Activated CD4-positive, alpha-beta T cell treated with anti-CD3 and anti-CD28 coated beads for 36 hours (primary cell): ENCODE data around the gene SRSF2. TPM values are rescaled to one million over a fixed set of nuclear protein-coding genes. Genes with fewer than 3 reads are reported as not detected.
"Not testable (repeated sequence)": the region's sequence is repeated elsewhere in the genome, so short reads cannot be mapped to it uniquely, and the experiment has no call there.

Source experiments
- ATAC-seq: fragments of 200-7000 bp; cut with Tn5 transposase; one replicate; pipeline ENCODE4 v1.10.0; 2021; ENCODE audit warnings: mild to moderate bottlenecking, moderate library complexity
- CTCF ChIA-PET: fragments of 350-600 bp; sonication (Branson Sonifier 250); formaldehyde crosslinking; loops from one replicate; lab custom pipeline; 2021; ENCODE audit warnings: antibody characterized with exemption; lab: Charles Lee
- POLR2A ChIA-PET: fragments of 350-600 bp; sonication (Branson Sonifier 250); formaldehyde crosslinking; loops from one replicate; lab custom pipeline; 2021; ENCODE audit warnings: antibody characterized with exemption, inconsistent platforms; lab: Charles Lee
- DNase-seq: peaks from one replicate; pipeline ENCODE4 v3.0.0-alpha.2; 2020
- H3K27ac Mint-ChIP-seq: one replicate; pipeline ENCODE4 v1.8.0; 2021; ENCODE audit warnings: mixed read lengths
- H3K27me3 Mint-ChIP-seq: one replicate; pipeline ENCODE4 v1.8.0; 2021; ENCODE audit warnings: mixed read lengths
- H3K36me3 Mint-ChIP-seq: one replicate; pipeline ENCODE4 v1.8.0; 2021; ENCODE audit warnings: low read depth, mixed read lengths
- H3K4me1 Mint-ChIP-seq: one replicate; pipeline ENCODE4 v1.8.0; 2021; ENCODE audit warnings: mixed read lengths
- H3K4me3 Mint-ChIP-seq: one replicate; pipeline ENCODE4 v1.8.0; 2021; ENCODE audit warnings: mild to moderate bottlenecking, moderate library complexity, mixed read lengths
- H3K9me3 Mint-ChIP-seq: one replicate; pipeline ENCODE4 v1.8.0; 2021; ENCODE audit warnings: low read depth, mixed read lengths
- intact Hi-C, 2 experiments: fragments of 100-400 bp; cut with DNase I in 1 of 2; cut with micrococcal nuclease in 1 of 2; formaldehyde crosslinking; loops; one replicate each; pipeline versions ENCODE4 v1.14.2 to v1.15.1; 2022 to 2024; cut with DNase I, micrococcal nuclease
- total RNA-seq, 2 experiments: library from RNA; stranded (reverse); gene quantifications; one replicate each; pipeline ENCODE4 v1.2.3, GENCODE V29; 2021

Gene SRSF2
- total RNA-seq, 2 experiments from 2014 or later, result 335 to 340 TPM

DNA sequence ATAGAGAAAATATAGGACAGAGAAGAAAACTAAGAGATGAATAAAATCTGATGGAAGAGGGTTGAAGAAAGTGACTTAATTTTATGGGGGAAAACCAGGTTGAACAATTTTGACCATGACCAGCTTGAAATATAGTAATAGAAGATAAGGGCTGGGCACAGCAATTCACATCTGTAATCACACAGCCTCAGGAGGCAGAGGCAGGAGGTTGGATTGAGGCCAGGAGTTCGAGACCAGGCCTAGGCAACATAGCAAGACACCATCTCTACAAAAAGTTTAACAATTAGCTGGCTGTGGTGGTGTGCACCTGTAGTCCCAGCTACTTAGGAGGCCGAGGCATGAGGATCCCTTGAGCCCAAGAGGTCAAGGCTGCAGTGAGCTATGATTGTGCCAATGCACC, 35.1 kb downstream of the SRSF2 start:
- no peak overlapping the region for H3K27ac Mint-ChIP-seq
- DNase-seq, result no peak
- intact Hi-C loops, result no loop called here
- POLR2A ChIA-PET, result no interaction called here
- no peaks in the 10 kb centered on the region for H3K9me3 Mint-ChIP-seq
- no peak overlapping the region for H3K4me3 Mint-ChIP-seq
- H3K27me3 Mint-ChIP-seq, result no peaks in the 10 kb centered on the region
- peaks cover 3% of the 10 kb centered on the region for H3K4me1 Mint-ChIP-seq
- H3K36me3 Mint-ChIP-seq, result no peaks in the 10 kb centered on the region
- ATAC-seq, result no peak
- CTCF ChIA-PET, result interaction anchor here (0.6 to 1.8 kb wide), 2 partner anchors 21 to 283 kb away, joined by 3 to 8 read pairs; no protein-coding TSS in a partner anchor

DNA sequence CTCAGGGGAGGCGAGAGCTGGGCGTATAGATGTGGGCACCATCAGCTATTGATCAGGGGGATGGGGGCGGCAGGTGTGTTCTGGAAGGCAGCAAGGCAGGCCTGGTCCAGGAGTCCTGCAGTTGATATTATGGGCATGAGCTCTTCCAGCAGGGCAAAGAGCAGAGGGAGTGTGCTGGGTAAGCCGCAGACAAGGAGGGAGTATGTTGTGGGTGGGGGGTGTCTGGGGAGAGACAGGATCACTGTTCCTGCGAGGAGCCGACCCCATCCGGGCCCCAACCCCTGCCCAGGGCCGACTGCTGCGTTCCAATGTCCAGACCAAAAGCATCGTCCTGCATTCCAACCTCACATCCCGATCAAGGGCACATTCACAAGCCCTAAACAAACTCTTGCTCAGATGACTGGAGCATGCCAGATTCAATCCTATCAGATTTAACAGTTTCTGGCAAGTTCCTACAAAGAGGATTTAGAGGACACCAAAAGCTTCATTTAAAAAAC, 35.6 kb downstream of the SRSF2 start:
- Mint-ChIP-seq H3K27me3 (no peaks in the 10 kb centered on the region), H3K27ac (no peak overlapping the region), H3K9me3 (no peaks in the 10 kb centered on the region), H3K4me1 (peaks cover 5% of the 10 kb centered on the region), H3K4me3 (no peak overlapping the region), H3K36me3 (no peaks in the 10 kb centered on the region)
- no peak for DNase-seq
- ATAC-seq, result no peak
- ChIA-PET POLR2A (no interaction called here), CTCF (no interaction called here)
- intact Hi-C loops, result no loop called here

- no peaks in the 10 kb centered on the region for H3K9me3 Mint-ChIP-seq
- peaks cover 6% of the 10 kb centered on the region for H3K4me1 Mint-ChIP-seq
- DNase-seq (no peak), ATAC-seq (no peak)
- no peak overlapping the region for H3K27ac Mint-ChIP-seq
- intact Hi-C loops, result no loop called here
- CTCF ChIA-PET, result no interaction called here
- no peaks in the 10 kb centered on the region for H3K36me3 Mint-ChIP-seq
- POLR2A ChIA-PET, result no interaction called here
- H3K27me3 Mint-ChIP-seq, result no peaks in the 10 kb centered on the region
- H3K4me3 Mint-ChIP-seq, result no peak overlapping the region
Observed at GRCh38 chr17:76700617-76701470, 36.3 kb downstream of the SRSF2 start.

GRCh38 chr17:76700270-76700616, 36.9 kb downstream of the SRSF2 start:
- POLR2A ChIA-PET, result no interaction called here
- Mint-ChIP-seq H3K27ac (no peak overlapping the region), H3K4me1 (peaks cover 6% of the 10 kb centered on the region), H3K27me3 (no peaks in the 10 kb centered on the region), H3K9me3 (no peaks in the 10 kb centered on the region), H3K4me3 (no peak overlapping the region), H3K36me3 (no peaks in the 10 kb centered on the region)
- intact Hi-C loops, result no loop called here
- CTCF ChIA-PET, result interaction anchor here (0.7 kb wide), 1 partner anchor 1195 kb away, joined by 3 read pairs; no protein-coding TSS in a partner anchor
- DNase-seq, result no peak
- ATAC-seq, result no peak

GRCh38 chr17:76698466-76698977, 38.6 kb downstream of the SRSF2 start:
- intact Hi-C loops, POLR2A ChIA-PET, H3K36me3 Mint-ChIP-seq, H3K9me3 Mint-ChIP-seq, H3K4me3 Mint-ChIP-seq, H3K4me1 Mint-ChIP-seq, H3K27ac Mint-ChIP-seq, H3K27me3 Mint-ChIP-seq, DNase-seq, ATAC-seq: not testable (repeated sequence)
- CTCF ChIA-PET, result interaction anchor here (0.7 kb wide), 1 partner anchor 23 kb away, joined by 3 read pairs; no protein-coding TSS in a partner anchor

GRCh38 chr17:76697702-76698465, 39.2 kb downstream of the SRSF2 start:
- CTCF ChIA-PET, result interaction anchor here (0.8 kb wide), 1 partner anchor 633 kb away, joined by 3 read pairs; no protein-coding TSS in a partner anchor
- POLR2A ChIA-PET, result no interaction called here
- Mint-ChIP-seq H3K27ac (no peak overlapping the region), H3K4me3 (no peak overlapping the region), H3K9me3 (no peaks in the 10 kb centered on the region), H3K36me3 (no peaks in the 10 kb centered on the region), H3K27me3 (no peaks in the 10 kb centered on the region), H3K4me1 (peaks cover 8% of the 10 kb centered on the region)
- intact Hi-C loops, result no loop called here
- DNase-seq (no peak), ATAC-seq (no peak)

DNA sequence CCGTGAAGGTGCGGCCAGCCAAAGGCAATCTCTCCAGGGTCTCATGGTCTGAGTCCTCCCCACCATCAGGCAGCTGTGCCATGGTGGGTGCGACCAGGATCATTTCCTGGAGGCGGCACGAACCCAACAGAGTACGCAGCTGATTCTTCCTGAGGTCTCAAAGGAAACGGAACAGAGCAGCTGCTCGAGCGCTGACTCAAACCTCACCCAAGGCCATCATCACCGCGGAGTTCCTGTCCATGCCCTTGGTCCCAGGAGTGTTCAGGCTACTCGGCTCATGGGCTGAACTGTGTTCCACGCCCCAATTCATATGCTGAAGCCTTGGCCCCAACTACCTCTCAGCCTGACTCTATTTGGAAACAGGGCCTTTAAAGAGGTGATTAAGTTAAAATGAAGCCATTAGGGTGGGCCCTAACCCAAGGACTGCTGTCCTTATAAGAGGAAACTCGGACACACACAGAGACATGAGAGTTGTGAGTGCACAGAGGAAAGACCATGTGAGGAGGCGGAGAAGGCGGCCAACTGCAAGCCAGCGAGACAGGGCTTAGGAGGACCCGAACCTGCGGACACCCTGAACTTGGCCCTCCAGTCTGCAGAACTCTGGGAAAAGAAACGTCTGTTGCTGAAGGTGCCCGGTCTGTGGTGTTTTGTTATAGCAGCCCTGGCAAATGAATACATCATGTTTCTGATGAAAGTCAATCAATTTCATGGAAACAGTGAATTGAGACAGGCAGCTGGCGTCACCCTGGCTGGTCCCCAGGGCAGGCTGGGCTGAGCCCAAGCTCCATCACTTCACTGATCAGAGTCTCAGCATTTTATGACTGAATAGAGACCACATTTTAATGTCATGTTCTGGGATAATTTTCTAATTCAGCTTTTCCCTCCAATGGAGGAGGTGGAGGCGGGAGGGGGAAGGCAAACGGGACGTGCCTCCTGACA, 40.1 kb downstream of the SRSF2 start:
- no peak overlapping the region for H3K4me3 Mint-ChIP-seq
- POLR2A ChIA-PET, result no interaction called here
- DNase-seq (no peak), ATAC-seq (no peak)
- H3K36me3 Mint-ChIP-seq, result no peaks in the 10 kb centered on the region
- CTCF ChIA-PET, result interaction anchor here (0.8 to 2.5 kb wide), 3 partner anchors 15 to 634 kb away, joined by 3 to 8 read pairs (median 4); no protein-coding TSS in a partner anchor
- H3K4me1 Mint-ChIP-seq, result peaks cover 8% of the 10 kb centered on the region
- intact Hi-C loops, result no loop called here
- no peaks in the 10 kb centered on the region for H3K27me3 Mint-ChIP-seq
- no peak overlapping the region for H3K27ac Mint-ChIP-seq
- no peaks in the 10 kb centered on the region for H3K9me3 Mint-ChIP-seq

GRCh38 chr17:76695059-76695831, 41.9 kb downstream of the SRSF2 start:
- intact Hi-C loops, result no loop called here
- ATAC-seq (no peak), DNase-seq (no peak)
- Mint-ChIP-seq H3K27me3 (no peaks in the 10 kb centered on the region), H3K4me1 (peaks cover 5% of the 10 kb centered on the region), H3K4me3 (no peak overlapping the region), H3K27ac (no peak overlapping the region), H3K36me3 (no peaks in the 10 kb centered on the region), H3K9me3 (no peaks in the 10 kb centered on the region)
- CTCF ChIA-PET, result interaction anchor here (0.5 to 2.5 kb wide), 2 partner anchors 9 to 18 kb away, joined by 3 to 8 read pairs; no protein-coding TSS in a partner anchor
- POLR2A ChIA-PET, result no interaction called here

DNA sequence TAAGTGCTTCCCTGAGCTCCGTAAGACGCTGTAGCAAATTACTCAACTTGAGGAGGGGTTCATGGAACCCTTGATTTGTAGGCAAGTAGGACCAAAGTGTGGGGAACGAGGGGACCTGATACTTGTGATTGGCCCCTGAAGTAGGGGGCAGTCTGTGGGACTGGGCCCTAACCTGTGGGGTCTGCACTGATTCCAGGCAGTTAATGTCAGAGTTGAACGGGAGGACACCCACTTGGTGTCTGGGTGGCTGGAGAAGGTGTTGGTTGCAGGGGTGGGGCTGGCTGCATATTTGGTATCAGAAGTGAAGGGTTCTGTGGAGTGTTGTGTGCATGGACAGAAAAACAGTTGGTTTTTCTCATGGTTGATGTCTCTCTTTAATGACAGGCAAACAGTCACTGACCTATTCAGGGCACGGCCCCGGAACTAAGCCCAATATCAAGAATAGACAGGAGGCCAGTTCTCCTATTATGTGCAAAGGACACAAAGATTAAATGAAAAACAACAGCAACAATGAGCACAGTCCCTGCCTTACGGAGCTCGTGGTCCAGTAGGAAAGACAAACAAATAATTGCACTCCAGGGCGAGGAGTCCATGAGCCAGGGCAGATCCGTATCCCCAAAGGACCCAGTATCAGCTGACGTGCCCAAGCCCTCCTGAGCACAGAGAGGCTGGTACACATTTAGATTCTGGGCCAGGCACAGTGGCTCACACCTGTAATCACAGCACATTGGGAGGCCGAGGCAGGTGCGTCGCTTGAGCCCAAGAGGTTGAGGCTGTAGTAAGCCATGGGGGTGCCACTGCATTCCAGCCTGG, 45.5 kb downstream of the SRSF2 start:
- Mint-ChIP-seq H3K4me3 (no peak overlapping the region), H3K9me3 (no peaks in the 10 kb centered on the region), H3K27ac (no peak overlapping the region), H3K36me3 (no peaks in the 10 kb centered on the region), H3K4me1 (peaks cover 4% of the 10 kb centered on the region), H3K27me3 (no peaks in the 10 kb centered on the region)
- POLR2A ChIA-PET, result interaction anchor here (0.6 kb wide), 1 partner anchor 19 kb away, joined by 12 read pairs; no protein-coding TSS in a partner anchor
- DNase-seq (no peak), ATAC-seq (no peak)
- intact Hi-C loops, result no loop called here
- CTCF ChIA-PET, result interaction anchor here (0.7 to 1.1 kb wide), 3 partner anchors 10 to 168 kb away, joined by 3 to 4 read pairs (median 4); no protein-coding TSS in a partner anchor
